ENCODE measurements around the gene ZNRF2.

DNA sequence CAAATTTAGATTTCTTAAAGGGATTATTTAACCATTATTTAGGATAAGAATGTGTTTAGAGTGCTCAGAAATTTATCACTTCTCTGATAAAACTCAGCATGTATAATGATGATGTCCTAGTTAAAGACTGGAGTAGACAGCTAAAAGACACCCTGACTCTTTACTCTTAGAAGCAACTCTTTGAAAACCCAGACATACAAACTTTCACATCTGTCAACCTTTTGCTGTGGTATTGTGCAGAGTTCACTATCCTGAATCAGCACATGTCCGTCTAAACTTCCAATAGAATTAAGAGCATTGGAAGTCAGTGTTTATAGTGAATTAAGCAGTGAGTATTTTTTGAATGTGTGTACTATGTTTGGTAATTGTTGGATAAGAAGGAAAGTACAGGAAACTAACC lies 24.9 kb downstream of the ZNRF2 start:
- TF ChIP-seq POLR2A (IDR thresholded peaks at IDR 0.05; ENCODE audit: low read depth, low read length), result no peak
- TF ChIP-seq, protein P1, sequence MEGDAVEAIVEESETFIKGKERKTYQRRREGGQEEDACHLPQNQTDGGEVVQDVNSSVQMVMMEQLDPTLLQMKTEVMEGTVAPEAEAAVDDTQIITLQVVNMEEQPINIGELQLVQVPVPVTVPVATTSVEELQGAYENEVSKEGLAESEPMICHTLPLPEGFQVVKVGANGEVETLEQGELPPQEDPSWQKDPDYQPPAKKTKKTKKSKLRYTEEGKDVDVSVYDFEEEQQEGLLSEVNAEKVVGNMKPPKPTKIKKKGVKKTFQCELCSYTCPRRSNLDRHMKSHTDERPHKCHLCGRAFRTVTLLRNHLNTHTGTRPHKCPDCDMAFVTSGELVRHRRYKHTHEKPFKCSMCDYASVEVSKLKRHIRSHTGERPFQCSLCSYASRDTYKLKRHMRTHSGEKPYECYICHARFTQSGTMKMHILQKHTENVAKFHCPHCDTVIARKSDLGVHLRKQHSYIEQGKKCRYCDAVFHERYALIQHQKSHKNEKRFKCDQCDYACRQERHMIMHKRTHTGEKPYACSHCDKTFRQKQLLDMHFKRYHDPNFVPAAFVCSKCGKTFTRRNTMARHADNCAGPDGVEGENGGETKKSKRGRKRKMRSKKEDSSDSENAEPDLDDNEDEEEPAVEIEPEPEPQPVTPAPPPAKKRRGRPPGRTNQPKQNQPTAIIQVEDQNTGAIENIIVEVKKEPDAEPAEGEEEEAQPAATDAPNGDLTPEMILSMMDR (IDR thresholded peaks at IDR 0.05; ENCODE audit: extremely low read depth in 1 of 2, insufficient read depth in 1 of 2, low read depth in 1 of 2, low read length in 2 of 2), result no peak
- no peak for TF ChIP-seq JUN (IDR thresholded peaks at IDR 0.05; ENCODE audit: borderline replicate concordance, insufficient read depth, insufficient read length, low read depth)
- TF ChIP-seq POLR2AphosphoS5 (IDR thresholded peaks at IDR 0.05; ENCODE audit: insufficient read depth, low read depth, low read length), result no peak
- no peak for TF ChIP-seq FOS (IDR thresholded peaks at IDR 0.05; ENCODE audit: borderline replicate concordance, insufficient read depth, low read length)
- TF ChIP-seq EZH2 (IDR thresholded peaks at IDR 0.05; ENCODE audit: borderline replicate concordance, low read depth, low read length, severe bottlenecking), result no peak
- no peak for TF ChIP-seq MYC (IDR thresholded peaks at IDR 0.05; ENCODE audit: low read depth, low read length)
- TF ChIP-seq, protein P2, sequence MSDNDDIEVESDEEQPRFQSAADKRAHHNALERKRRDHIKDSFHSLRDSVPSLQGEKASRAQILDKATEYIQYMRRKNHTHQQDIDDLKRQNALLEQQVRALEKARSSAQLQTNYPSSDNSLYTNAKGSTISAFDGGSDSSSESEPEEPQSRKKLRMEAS (IDR thresholded peaks at IDR 0.05; ENCODE audit: insufficient read depth, insufficient read length), result no peak
- no peak for TF ChIP-seq GATA2 (IDR thresholded peaks at IDR 0.05; ENCODE audit: insufficient read depth, insufficient read length, low read depth, low read length)

All from endothelial cell of umbilical vein (primary cell).